ENCODE measurements around the gene FPR2.
"Not testable (repeated sequence)": the region's sequence is repeated elsewhere in the genome, so short reads cannot be mapped to it uniquely, and the experiment has no call there.

FPR2 gene

GRCh38 chr19:51739466-51740213 lies 21.3 kb upstream of the FPR2 start:
- FAIRE-seq (no peak), DNase-seq (ENCODE audit: insufficient read length, low spot score) (no peak)

GRCh38 chr19:51740356-51740755 lies 20.6 kb upstream of the FPR2 start:
- DNase-seq (ENCODE audit: insufficient read length, low spot score) (no peak), FAIRE-seq (no peak)

- no peak for FAIRE-seq
- no peak for DNase-seq (ENCODE audit: insufficient read length, low spot score)
Observed at GRCh38 chr19:51742789-51743188, 18.2 kb upstream of the FPR2 start.

GRCh38 chr19:51743405-51743804 lies 17.6 kb upstream of the FPR2 start:
- DNase-seq (ENCODE audit: insufficient read length, low spot score): no peak
- FAIRE-seq: no peak

GRCh38 chr19:51746731-51747130 lies 14.2 kb upstream of the FPR2 start:
- DNase-seq (ENCODE audit: insufficient read length, low spot score): no peak
- no peak for FAIRE-seq

- DNase-seq (ENCODE audit: insufficient read length, low spot score): no peak
- FAIRE-seq: no peak
Observed at GRCh38 chr19:51749979-51750378, 11.0 kb upstream of the FPR2 start.

GRCh38 chr19:51750400-51751094 lies 10.4 kb upstream of the FPR2 start:
- FAIRE-seq (no peak), DNase-seq (ENCODE audit: insufficient read length, low spot score) (no peak)

- DNase-seq (ENCODE audit: insufficient read length, low spot score) (no peak), FAIRE-seq (no peak)
Observed at GRCh38 chr19:51751655-51752054, 9.3 kb upstream of the FPR2 start, which contains the start of gene FPR1. TSS of gene FPR1 (minus strand) at chr19:51751878. CDS start at chr19:51746994, 4,884 bp downstream.

GRCh38 chr19:51754109-51754508 lies 6.9 kb upstream of the FPR2 start:
- DNase-seq (ENCODE audit: insufficient read length, low spot score): no peak
- FAIRE-seq: no peak

- FAIRE-seq: no peak
- no peak for DNase-seq (ENCODE audit: insufficient read length, low spot score)
Observed at GRCh38 chr19:51754770-51755169, 6.2 kb upstream of the FPR2 start.

GRCh38 chr19:51755571-51755970 lies 5.4 kb upstream of the FPR2 start:
- no peak for FAIRE-seq

GRCh38 chr19:51761696-51762095 lies 716 bp downstream of the FPR2 start:
- no peak for DNase-seq (ENCODE audit: insufficient read length, low spot score)
- FAIRE-seq: no peak

More at GRCh38 chr19:51755571-51755970, 5.4 kb upstream of the FPR2 start:
- DNase-seq (ENCODE audit: insufficient read length, low spot score): no peak

GRCh38 chr19:51765086-51765485 lies 4.1 kb downstream of the FPR2 start:
- no peak for DNase-seq (ENCODE audit: insufficient read length, low spot score)
- no peak for FAIRE-seq

- no peak for FAIRE-seq
- DNase-seq (ENCODE audit: insufficient read length, low spot score): no peak
Observed at GRCh38 chr19:51766461-51766860, 5.5 kb downstream of the FPR2 start.

GRCh38 chr19:51771376-51772130 lies 10.6 kb downstream of the FPR2 start:
- FAIRE-seq (no peak), DNase-seq (ENCODE audit: insufficient read length, low spot score) (no peak)

GRCh38 chr19:51772977-51773376 lies 12.0 kb downstream of the FPR2 start:
- DNase-seq (ENCODE audit: insufficient read length, low spot score) (no peak), FAIRE-seq (no peak)

GRCh38 chr19:51776561-51776960 lies 15.6 kb downstream of the FPR2 start:
- FAIRE-seq; DNase-seq (ENCODE audit: insufficient read length, low spot score): not testable (repeated sequence)

GRCh38 chr19:51777570-51778462 lies 16.8 kb downstream of the FPR2 start:
- DNase-seq (ENCODE audit: insufficient read length, low spot score): peak; percentile 59
- no peak for FAIRE-seq

GRCh38 chr19:51779181-51779580 lies 18.2 kb downstream of the FPR2 start:
- no peak for FAIRE-seq
- no peak for DNase-seq (ENCODE audit: insufficient read length, low spot score)

GRCh38 chr19:51779703-51780102 lies 18.7 kb downstream of the FPR2 start:
- DNase-seq (ENCODE audit: insufficient read length, low spot score) (no peak), FAIRE-seq (no peak)
